ENCODE data around the gene ADORA3. TPM values are rescaled to one million over a fixed set of nuclear protein-coding genes. Genes with fewer than 3 reads are reported as not detected.

ADORA3 gene
- total RNA-seq, 2 donors from 2014 or later = 2.0 to 11.3 TPM

DNA sequence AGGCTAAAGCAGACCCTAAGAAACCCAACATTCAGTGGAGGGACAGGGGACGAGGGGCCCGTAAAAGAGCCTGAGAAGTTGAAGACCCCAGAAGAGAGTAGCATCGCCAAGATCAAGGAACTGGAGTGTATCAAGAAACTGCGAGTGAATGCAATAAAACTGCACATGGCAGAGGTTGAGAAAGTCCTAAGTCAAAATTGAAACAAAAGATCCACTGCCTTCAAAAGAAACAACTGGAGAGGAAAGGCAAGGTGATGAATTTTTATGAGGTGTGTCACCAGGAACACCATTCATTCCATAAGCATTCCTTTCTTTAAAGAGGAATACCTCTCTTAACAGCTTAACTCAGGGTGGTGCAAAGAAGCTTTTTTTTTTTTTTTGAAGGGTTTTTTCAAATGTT is 38.3 kb upstream of the ADORA3 start:
- H3K27ac ChIP-seq = no peak overlapping the region
- H3K9me3 ChIP-seq = no peaks in the 10 kb centered on the region
- no peaks in the 10 kb centered on the region for H3K27me3 ChIP-seq
- DNase-seq (ENCODE audit: low spot score) = no peak
- TF ChIP-seq, protein P1, sequence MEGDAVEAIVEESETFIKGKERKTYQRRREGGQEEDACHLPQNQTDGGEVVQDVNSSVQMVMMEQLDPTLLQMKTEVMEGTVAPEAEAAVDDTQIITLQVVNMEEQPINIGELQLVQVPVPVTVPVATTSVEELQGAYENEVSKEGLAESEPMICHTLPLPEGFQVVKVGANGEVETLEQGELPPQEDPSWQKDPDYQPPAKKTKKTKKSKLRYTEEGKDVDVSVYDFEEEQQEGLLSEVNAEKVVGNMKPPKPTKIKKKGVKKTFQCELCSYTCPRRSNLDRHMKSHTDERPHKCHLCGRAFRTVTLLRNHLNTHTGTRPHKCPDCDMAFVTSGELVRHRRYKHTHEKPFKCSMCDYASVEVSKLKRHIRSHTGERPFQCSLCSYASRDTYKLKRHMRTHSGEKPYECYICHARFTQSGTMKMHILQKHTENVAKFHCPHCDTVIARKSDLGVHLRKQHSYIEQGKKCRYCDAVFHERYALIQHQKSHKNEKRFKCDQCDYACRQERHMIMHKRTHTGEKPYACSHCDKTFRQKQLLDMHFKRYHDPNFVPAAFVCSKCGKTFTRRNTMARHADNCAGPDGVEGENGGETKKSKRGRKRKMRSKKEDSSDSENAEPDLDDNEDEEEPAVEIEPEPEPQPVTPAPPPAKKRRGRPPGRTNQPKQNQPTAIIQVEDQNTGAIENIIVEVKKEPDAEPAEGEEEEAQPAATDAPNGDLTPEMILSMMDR (IDR thresholded peaks at IDR 0.05) = no peak
- no peak overlapping the region for H3K4me3 ChIP-seq
- H3K36me3 ChIP-seq = no peaks in the 10 kb centered on the region
- no peaks in the 10 kb centered on the region for H3K4me1 ChIP-seq

- DNase-seq (ENCODE audit: low spot score) = no peak
- TF ChIP-seq, protein P1 (IDR thresholded peaks at IDR 0.05) = no peak
- H3K36me3 ChIP-seq = no peaks in the 10 kb centered on the region
- H3K9me3 ChIP-seq = no peaks in the 10 kb centered on the region
- H3K4me3 ChIP-seq = no peak overlapping the region
- H3K4me1 ChIP-seq = peaks cover under 1 to 4% of the 10 kb centered on the region in 2 donors
- H3K27ac ChIP-seq = no peak overlapping the region
- H3K27me3 ChIP-seq = no peaks in the 10 kb centered on the region
These were observed 37.5 kb upstream of the ADORA3 start for GRCh38 chr1:111540928-111541327.

DNA sequence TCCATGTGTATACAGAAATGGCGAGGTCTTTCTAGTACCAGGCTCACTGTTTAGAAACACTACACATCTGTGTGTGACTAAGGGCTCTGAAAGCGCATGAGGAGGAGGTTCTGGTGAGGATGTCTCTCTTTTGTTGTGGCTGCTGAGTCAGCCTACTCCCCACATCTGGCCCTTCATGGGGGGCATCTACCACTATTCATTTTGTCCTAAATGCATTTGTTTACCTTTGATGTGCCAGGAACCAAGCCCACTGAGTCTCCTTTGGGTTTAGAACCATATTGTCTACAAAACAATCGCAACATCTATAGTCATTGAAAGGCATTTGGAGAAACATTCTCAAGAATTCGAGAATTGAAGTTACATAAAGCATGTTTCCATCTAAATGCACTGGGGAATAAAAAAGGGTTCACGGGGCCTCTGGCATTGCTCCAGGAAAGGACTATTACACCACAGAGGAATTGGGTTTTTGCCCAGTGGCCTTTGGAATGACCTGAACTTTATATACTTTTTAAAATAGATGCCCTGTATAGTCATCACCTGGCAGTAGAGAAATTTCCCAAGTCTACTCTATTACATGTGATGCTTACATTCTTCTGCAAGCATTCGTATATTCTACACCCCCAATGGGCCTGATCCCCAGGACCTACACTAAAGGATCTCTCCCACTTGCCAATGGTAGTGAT is 35.1 kb upstream of the ADORA3 start:
- Histone ChIP-seq H3K9me3 (no peaks in the 10 kb centered on the region), H3K36me3 (no peaks in the 10 kb centered on the region), H3K27me3 (no peaks in the 10 kb centered on the region), H3K27ac (no peak overlapping the region), H3K4me3 (no peak overlapping the region), H3K4me1 (peaks cover 3 to 21% of the 10 kb centered on the region in 2 donors)
- no peak for DNase-seq (ENCODE audit: low spot score)
- TF ChIP-seq, protein P1 (IDR thresholded peaks at IDR 0.05) = no peak

DNA sequence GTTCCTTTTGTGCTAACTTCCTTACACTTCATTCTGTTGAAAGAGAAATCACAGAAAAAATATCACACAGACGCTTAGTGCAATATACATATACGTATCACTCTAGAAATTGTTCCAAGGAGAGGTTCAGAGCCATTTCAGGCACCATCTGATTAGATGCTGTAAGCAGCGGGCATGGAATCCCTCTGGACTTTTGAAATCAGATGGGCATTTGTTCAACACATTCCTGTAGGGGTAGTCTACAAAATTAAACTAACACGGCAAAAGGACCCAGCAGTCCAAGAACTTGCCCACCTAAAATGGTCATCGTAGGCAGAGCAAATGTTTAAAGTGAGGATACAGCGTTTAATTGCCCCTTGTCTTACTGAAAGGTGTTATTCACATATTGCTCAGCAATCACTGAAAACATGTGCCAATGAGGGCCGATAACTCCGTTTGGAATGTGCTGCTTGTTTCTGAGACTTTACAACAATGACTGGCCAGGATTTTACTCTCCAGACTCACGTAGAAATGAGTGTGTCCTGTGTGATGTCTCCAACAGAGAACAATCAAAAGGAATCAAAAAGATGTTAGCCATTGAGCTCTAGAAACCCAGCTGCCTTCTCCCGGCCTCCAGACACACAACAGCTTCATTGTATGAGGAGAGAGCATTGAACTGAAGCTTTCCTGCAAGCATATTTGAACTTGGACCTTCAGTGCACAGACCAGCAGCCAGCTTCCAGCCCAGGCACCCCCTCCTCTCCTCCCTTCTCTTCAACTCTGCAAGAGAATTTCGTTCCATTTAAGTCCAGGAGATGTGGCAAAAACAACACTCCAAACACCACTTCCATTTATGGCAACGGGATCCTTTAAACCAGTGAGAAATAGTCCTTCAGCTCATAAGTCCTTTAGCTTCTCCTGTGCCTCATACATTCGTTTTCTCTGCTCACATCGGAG is 32.1 kb upstream of the ADORA3 start:
- H3K27me3 ChIP-seq = no peaks in the 10 kb centered on the region
- no peaks in the 10 kb centered on the region for H3K9me3 ChIP-seq
- H3K4me3 ChIP-seq = no peak overlapping the region
- no peaks in the 10 kb centered on the region for H3K36me3 ChIP-seq
- no peak for DNase-seq (ENCODE audit: low spot score)
- H3K4me1 ChIP-seq = peaks cover 3 to 21% of the 10 kb centered on the region in 2 donors
- H3K27ac ChIP-seq = peak overlapping the region in 1 of 2 donors; percentile 71
- TF ChIP-seq, protein P1 (IDR thresholded peaks at IDR 0.05) = no peak

DNA sequence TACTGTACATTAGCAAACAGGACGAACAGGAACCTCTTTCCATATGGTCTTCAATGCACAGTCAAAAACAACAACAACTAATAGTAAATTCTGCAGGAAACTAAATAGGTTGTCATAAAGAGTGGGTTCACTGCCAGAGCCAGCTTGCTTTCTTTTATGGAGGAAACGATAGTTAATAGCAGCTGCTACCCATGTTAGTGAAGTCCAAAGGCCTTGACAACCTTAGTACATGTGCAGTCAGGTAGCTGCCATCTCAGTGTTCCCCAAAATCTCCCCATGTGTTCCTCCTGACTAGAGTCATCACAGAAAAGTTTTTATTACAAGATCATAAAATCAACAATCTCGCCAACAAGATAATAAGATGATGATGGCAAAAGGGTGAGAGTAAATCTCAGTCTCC is 16.6 kb upstream of the ADORA3 start:
- H3K4me1 ChIP-seq = peaks cover 0 to 32% of the 10 kb centered on the region in 2 donors
- no peaks in the 10 kb centered on the region for H3K27me3 ChIP-seq
- H3K36me3 ChIP-seq = no peaks in the 10 kb centered on the region
- TF ChIP-seq, protein P1 (IDR thresholded peaks at IDR 0.05) = no peak
- H3K27ac ChIP-seq = no peak overlapping the region
- H3K9me3 ChIP-seq = no peaks in the 10 kb centered on the region
- H3K4me3 ChIP-seq = no peak overlapping the region
- DNase-seq (ENCODE audit: low spot score) = no peak
